Panc1 (cell line): ENCODE measurements around the gene FAM131A.
"Not testable (repeated sequence)": the region's sequence is repeated elsewhere in the genome, so short reads cannot be mapped to it uniquely, and the experiment has no call there.

Experiments
- CTCF ChIP-seq: fragments of 450-650 bp; IDR thresholded peaks from 2 replicates; pipeline ENCODE4 v1.5.1; 2017; ENCODE audit warnings: mild to moderate bottlenecking
- POLR2AphosphoS5 ChIP-seq: IDR thresholded peaks from 2 replicates; pipeline ENCODE4 v1.6.1; 2012; ENCODE audit warnings: mild to moderate bottlenecking, low read depth, low read length, moderate library complexity
- REST ChIP-seq, 2 experiments: IDR thresholded peaks; 2 replicates each; pipeline ENCODE4 v1.6.1; 2011 to 2012; ENCODE audit warnings: low read depth in 2 of 2, control low read depth in 1 of 2, low read length in 1 of 2, mild to moderate bottlenecking in 1 of 2, moderate library complexity in 1 of 2; ENCODE audit not compliant: insufficient read depth in 1 of 2
- SIN3A ChIP-seq: IDR thresholded peaks from 2 replicates; pipeline ENCODE4 v1.6.1; 2012; ENCODE audit warnings: low read depth, mild to moderate bottlenecking, low read length, moderate library complexity, borderline replicate concordance; ENCODE audit not compliant: insufficient read depth

- TF ChIP-seq CTCF; POLR2AphosphoS5; SIN3A; REST (IDR thresholded peaks at IDR 0.05; ENCODE audit: insufficient read depth in 1 of 2, low read depth in 2 of 2, low read length in 1 of 2): not testable (repeated sequence)
Measured at GRCh38 chr3:184339451-184340135, 2.2 kb downstream of the FAM131A start.
